ENCODE measurements around the gene LDLR.

GRCh38 chr19:11105014-11105636 lies 15.9 kb downstream of the LDLR start:
- TF ChIP-seq CTCF (IDR thresholded peaks at IDR 0.05) (no peak), POLR2A (IDR thresholded peaks at IDR 0.05; ENCODE audit: low read depth) (no peak), POLR2AphosphoS5 (IDR thresholded peaks at IDR 0.05) (no peak)

Data from esophagus muscularis mucosa (tissue), 3 donors.